ENCODE measurements around the gene FAM185A. TPM values are rescaled to one million over a fixed set of nuclear protein-coding genes. Genes with fewer than 3 reads are reported as not detected.
A peak's percentile ranks its signal among the peaks of the same experiment; 100 is the strongest.
"Not testable (repeated sequence)": the region's sequence is repeated elsewhere in the genome, so short reads cannot be mapped to it uniquely, and the experiment has no call there.

The FAM185A gene
- polyA plus RNA-seq, 1 donor from 2014 or later = 3.1 TPM

- H3K4me3 Mint-ChIP-seq = no peak overlapping the region
- no peaks in the 10 kb centered on the region for H3K4me1 Mint-ChIP-seq
- H3K27ac Mint-ChIP-seq = no peak overlapping the region
- H3K9me3 Mint-ChIP-seq = no peaks in the 10 kb centered on the region
- H3K36me3 Mint-ChIP-seq = peaks cover 12% of the 10 kb centered on the region
- H3K27me3 Mint-ChIP-seq = no peaks in the 10 kb centered on the region
Measured at GRCh38 chr7:102836191-102836919, 87.6 kb downstream of the FAM185A start.

- H3K4me3 Mint-ChIP-seq = no peak overlapping the region
- H3K36me3 Mint-ChIP-seq = peaks cover 8% of the 10 kb centered on the region
- no peaks in the 10 kb centered on the region for H3K4me1 Mint-ChIP-seq
- no peaks in the 10 kb centered on the region for H3K9me3 Mint-ChIP-seq
- H3K27me3 Mint-ChIP-seq = no peaks in the 10 kb centered on the region
- H3K27ac Mint-ChIP-seq = no peak overlapping the region
Measured at GRCh38 chr7:102836977-102837376, 88.2 kb downstream of the FAM185A start.

- no peak overlapping the region for H3K27ac Mint-ChIP-seq
- no peaks in the 10 kb centered on the region for H3K9me3 Mint-ChIP-seq
- no peaks in the 10 kb centered on the region for H3K4me1 Mint-ChIP-seq
- H3K4me3 Mint-ChIP-seq = no peak overlapping the region
- H3K27me3 Mint-ChIP-seq = no peaks in the 10 kb centered on the region
- H3K36me3 Mint-ChIP-seq = peaks cover 4% of the 10 kb centered on the region
Measured at GRCh38 chr7:102837802-102838201, 89.0 kb downstream of the FAM185A start.

GRCh38 chr7:102838572-102839101 lies 89.8 kb downstream of the FAM185A start:
- H3K4me1 Mint-ChIP-seq, H3K27me3 Mint-ChIP-seq, H3K4me3 Mint-ChIP-seq, H3K27ac Mint-ChIP-seq, H3K9me3 Mint-ChIP-seq, H3K36me3 Mint-ChIP-seq: not testable (repeated sequence)

GRCh38 chr7:102840404-102840803 lies 91.6 kb downstream of the FAM185A start:
- H3K9me3 Mint-ChIP-seq = no peaks in the 10 kb centered on the region
- H3K4me1 Mint-ChIP-seq = no peaks in the 10 kb centered on the region
- H3K36me3 Mint-ChIP-seq = peaks cover 2% of the 10 kb centered on the region
- no peaks in the 10 kb centered on the region for H3K27me3 Mint-ChIP-seq
- no peak overlapping the region for H3K27ac Mint-ChIP-seq
- no peak overlapping the region for H3K4me3 Mint-ChIP-seq

GRCh38 chr7:102841290-102841689 lies 92.5 kb downstream of the FAM185A start:
- H3K9me3 Mint-ChIP-seq = no peaks in the 10 kb centered on the region
- H3K4me1 Mint-ChIP-seq = no peaks in the 10 kb centered on the region
- peaks cover 2% of the 10 kb centered on the region for H3K36me3 Mint-ChIP-seq
- no peak overlapping the region for H3K27ac Mint-ChIP-seq
- H3K4me3 Mint-ChIP-seq = no peak overlapping the region
- H3K27me3 Mint-ChIP-seq = peaks cover 2% of the 10 kb centered on the region

- H3K4me1 Mint-ChIP-seq = no peaks in the 10 kb centered on the region
- H3K4me3 Mint-ChIP-seq = no peak overlapping the region
- peaks cover 2% of the 10 kb centered on the region for H3K27me3 Mint-ChIP-seq
- no peak overlapping the region for H3K27ac Mint-ChIP-seq
- no peaks in the 10 kb centered on the region for H3K9me3 Mint-ChIP-seq
- H3K36me3 Mint-ChIP-seq = no peaks in the 10 kb centered on the region
Measured at GRCh38 chr7:102842284-102842683, 93.5 kb downstream of the FAM185A start.

- Mint-ChIP-seq H3K4me1 (no peaks in the 10 kb centered on the region), H3K9me3 (no peaks in the 10 kb centered on the region), H3K27ac (no peak overlapping the region), H3K36me3 (no peaks in the 10 kb centered on the region), H3K27me3 (peaks cover 2% of the 10 kb centered on the region), H3K4me3 (no peak overlapping the region)
Measured at GRCh38 chr7:102843850-102844249, 95.1 kb downstream of the FAM185A start.

- H3K9me3 Mint-ChIP-seq = no peaks in the 10 kb centered on the region
- H3K27me3 Mint-ChIP-seq = peaks cover 2% of the 10 kb centered on the region
- H3K4me3 Mint-ChIP-seq = no peak overlapping the region
- H3K4me1 Mint-ChIP-seq = no peaks in the 10 kb centered on the region
- peak overlapping the region in 1 of 3 donors; percentile 59 for H3K27ac Mint-ChIP-seq
- peaks cover 1% of the 10 kb centered on the region for H3K36me3 Mint-ChIP-seq
Measured at GRCh38 chr7:102845346-102845745, 96.5 kb downstream of the FAM185A start.

GRCh38 chr7:102849079-102849478 lies 100.3 kb downstream of the FAM185A start:
- H3K36me3 Mint-ChIP-seq = peaks cover 11% of the 10 kb centered on the region
- H3K27ac Mint-ChIP-seq = no peak overlapping the region
- H3K4me1 Mint-ChIP-seq = no peaks in the 10 kb centered on the region
- no peak overlapping the region for H3K4me3 Mint-ChIP-seq
- peaks cover 0 to 6% (median 5%) of the 10 kb centered on the region in 3 donors for H3K9me3 Mint-ChIP-seq
- H3K27me3 Mint-ChIP-seq = peaks cover 2% of the 10 kb centered on the region

GRCh38 chr7:102849538-102849937 lies 100.7 kb downstream of the FAM185A start:
- no peaks in the 10 kb centered on the region for H3K4me1 Mint-ChIP-seq
- peaks cover 0 to 6% (median 5%) of the 10 kb centered on the region in 3 donors for H3K9me3 Mint-ChIP-seq
- peaks cover 2% of the 10 kb centered on the region for H3K27me3 Mint-ChIP-seq
- no peak overlapping the region for H3K27ac Mint-ChIP-seq
- H3K36me3 Mint-ChIP-seq = peaks cover 11% of the 10 kb centered on the region
- H3K4me3 Mint-ChIP-seq = no peak overlapping the region

- H3K27me3 Mint-ChIP-seq = no peaks in the 10 kb centered on the region
- peaks cover 0 to 6% (median 5%) of the 10 kb centered on the region in 3 donors for H3K9me3 Mint-ChIP-seq
- no peak overlapping the region for H3K27ac Mint-ChIP-seq
- no peak overlapping the region for H3K4me3 Mint-ChIP-seq
- H3K4me1 Mint-ChIP-seq = no peaks in the 10 kb centered on the region
- peaks cover 13% of the 10 kb centered on the region for H3K36me3 Mint-ChIP-seq
Measured at GRCh38 chr7:102856036-102856435, 107.2 kb downstream of the FAM185A start.

Other genes starting within 250 kb of the FAM185A start
- gene RASA4B, start 231.2 kb upstream of the FAM185A start, polyA plus RNA-seq = 7.4 TPM
- gene UPK3BL2, start 205.3 kb upstream of the FAM185A start, polyA plus RNA-seq = 3.9 TPM
- 1.2 TPM for gene SPDYE2, start 197.8 kb upstream of the FAM185A start, polyA plus RNA-seq
- 44.1 TPM for gene POLR2J3, start 176.4 kb upstream of the FAM185A start, polyA plus RNA-seq
- gene RASA4, start 132.2 kb upstream of the FAM185A start, polyA plus RNA-seq = 20.1 TPM
- gene UPK3BL1, start 106.2 kb upstream of the FAM185A start, polyA plus RNA-seq = 32.3 TPM
- not detected for gene SPDYE2B, start 98.7 kb upstream of the FAM185A start, polyA plus RNA-seq
- gene POLR2J2, start 77.3 kb upstream of the FAM185A start, polyA plus RNA-seq = 3.3 TPM
- not detected for gene LRRC17, start 164.0 kb downstream of the FAM185A start, polyA plus RNA-seq